Esophagus muscularis mucosa (tissue), 4 donors: ENCODE measurements around the gene EPAS1. TPM values are rescaled to one million over a fixed set of nuclear protein-coding genes. Genes with fewer than 3 reads are reported as not detected.

Experiments
- DNase-seq: peaks from one replicate; pipeline ENCODE4 v3.0.0-alpha.2; 2017; ENCODE audit errors: extremely low spot score
- H3K27ac ChIP-seq, 4 donors: fragments of 200-600 bp; sonication (generic); replicated peaks in 1 of 4; 1 replicate in 3 of 4; 2 replicates in 1 of 4; pipeline ENCODE4 v1.5.1; 2016 to 2019; ENCODE audit warnings: mild to moderate bottlenecking in 1 of 4
- H3K27me3 ChIP-seq, 4 donors: fragments of 200-600 bp; sonication (generic); one replicate each; pipeline versions ENCODE4 v1.5.1 to v1.6.0; 2016 to 2019
- H3K36me3 ChIP-seq, 4 donors: fragments of 200-600 bp; sonication (generic); one replicate each; pipeline ENCODE4 v1.5.1; 2016 to 2019
- H3K4me1 ChIP-seq, 4 donors: fragments of 200-600 bp; sonication (generic); one replicate each; pipeline ENCODE4 v1.5.1; 2016 to 2019
- H3K4me3 ChIP-seq, 4 donors: fragments of 200-600 bp; sonication (generic); 1 replicate in 2 of 4; 2 replicates in 2 of 4; pipeline ENCODE4 v1.5.1; 2016 to 2019; ENCODE audit warnings: mild to moderate bottlenecking in 4 of 4, moderate library complexity in 1 of 4
- H3K9me3 ChIP-seq, 4 donors: fragments of 200-600 bp; sonication (generic); 1 replicate in 3 of 4; 2 replicates in 1 of 4; pipeline ENCODE4 v1.5.1; 2016 to 2019
- EP300 ChIP-seq: sonication (generic); formaldehyde crosslinking; IDR thresholded peaks from one replicate; pipeline ENCODE4 v1.6.1; 2017; ENCODE audit warnings: antibody characterized with exemption
- POLR2A ChIP-seq: fragments of 450-650 bp; IDR thresholded peaks from one replicate; pipeline ENCODE4 v1.6.1; 2017; ENCODE audit warnings: antibody characterized with exemption, moderate library complexity, mild to moderate bottlenecking, low read depth
- POLR2AphosphoS5 ChIP-seq, 2 donors: sonication (generic); formaldehyde crosslinking; IDR thresholded peaks; one replicate each; pipeline ENCODE4 v1.6.1; 2017; ENCODE audit warnings: antibody characterized with exemption in 2 of 2
- WGBS: methylation state at CpG from one replicate; pipeline ENCODE4 v1.1.5; 2018; 5-methylcytosine and 5-hydroxymethylcytosine counted together
- intact Hi-C: fragments of 100-400 bp; cut with DNase I; formaldehyde crosslinking; loops from one replicate; pipeline ENCODE4 v1.15.1; 2023
- total RNA-seq, 4 donors: library from RNA; depleted of rRNA; stranded (reverse); fragments of >200 nt; gene quantifications; one replicate each; pipeline versions ENCODE4 v1.1.0 to v1.2.1, GENCODE V29; 2016
- TF ChIP-seq, protein P1 (sequence below), 3 experiments: fragments of 200-600 bp in 2 of 3; fragments of 450-650 bp in 1 of 3; sonication (generic) in 2 of 3; IDR thresholded peaks; one replicate each; pipeline ENCODE4 v1.5.1; 2017 to 2019; ENCODE audit warnings: antibody characterized with exemption in 3 of 3, mild to moderate bottlenecking in 2 of 3, moderate library complexity in 1 of 3

Gene EPAS1
- total RNA-seq, 4 donors from 2014 or later = 113 to 225 (median 183) TPM

DNA sequence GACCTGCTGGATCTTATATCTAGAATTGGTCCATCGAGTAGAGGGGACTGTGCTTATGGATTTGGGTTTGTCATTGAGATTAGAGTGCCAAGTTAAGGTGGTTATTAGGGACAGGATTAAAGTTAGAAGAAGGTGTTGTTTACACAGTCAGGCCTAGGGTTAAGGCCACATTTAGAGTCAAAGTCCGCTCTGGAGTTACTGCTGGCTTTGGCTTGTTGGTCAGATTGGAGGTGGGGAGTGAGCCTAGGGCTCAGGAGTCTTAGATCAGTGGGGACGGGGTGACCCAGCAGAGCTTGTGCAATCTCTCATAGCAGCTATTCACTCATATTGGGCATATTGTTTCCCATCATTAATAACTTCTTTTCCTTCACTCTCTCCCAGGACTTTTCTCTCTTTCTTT is 13.5 kb upstream of the EPAS1 start:
- intact Hi-C loops = no loop called here

DNA sequence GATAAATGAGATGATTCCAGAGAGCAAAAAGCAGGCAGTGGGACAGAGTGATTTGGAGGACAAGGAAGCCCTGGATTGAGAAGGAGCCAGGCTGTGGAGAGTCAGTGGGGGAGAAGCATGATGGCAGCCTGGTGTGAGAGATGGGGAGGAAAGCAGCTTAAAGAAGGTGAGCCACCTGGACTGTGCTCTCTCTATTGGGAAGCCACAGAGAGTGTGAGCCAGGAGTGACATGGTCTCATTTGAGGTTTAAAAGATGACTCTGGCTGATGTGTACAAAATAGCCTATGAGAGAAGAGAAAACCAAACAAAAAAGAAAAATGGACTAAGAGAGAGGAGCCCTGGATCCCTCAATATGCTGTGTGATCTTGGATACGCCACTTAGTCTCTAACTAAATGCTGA is 12.9 kb upstream of the EPAS1 start:
- Histone ChIP-seq H3K4me3 (no peak overlapping the region), H3K9me3 (no peaks in the 10 kb centered on the region), H3K36me3 (no peaks in the 10 kb centered on the region), H3K4me1 (no peaks in the 10 kb centered on the region), H3K27ac (no peak overlapping the region), H3K27me3 (no peaks in the 10 kb centered on the region)
- 96% methylated on average over 1 of the region's 1 CpG for WGBS
- DNase-seq = no peak
- TF ChIP-seq, protein P1, sequence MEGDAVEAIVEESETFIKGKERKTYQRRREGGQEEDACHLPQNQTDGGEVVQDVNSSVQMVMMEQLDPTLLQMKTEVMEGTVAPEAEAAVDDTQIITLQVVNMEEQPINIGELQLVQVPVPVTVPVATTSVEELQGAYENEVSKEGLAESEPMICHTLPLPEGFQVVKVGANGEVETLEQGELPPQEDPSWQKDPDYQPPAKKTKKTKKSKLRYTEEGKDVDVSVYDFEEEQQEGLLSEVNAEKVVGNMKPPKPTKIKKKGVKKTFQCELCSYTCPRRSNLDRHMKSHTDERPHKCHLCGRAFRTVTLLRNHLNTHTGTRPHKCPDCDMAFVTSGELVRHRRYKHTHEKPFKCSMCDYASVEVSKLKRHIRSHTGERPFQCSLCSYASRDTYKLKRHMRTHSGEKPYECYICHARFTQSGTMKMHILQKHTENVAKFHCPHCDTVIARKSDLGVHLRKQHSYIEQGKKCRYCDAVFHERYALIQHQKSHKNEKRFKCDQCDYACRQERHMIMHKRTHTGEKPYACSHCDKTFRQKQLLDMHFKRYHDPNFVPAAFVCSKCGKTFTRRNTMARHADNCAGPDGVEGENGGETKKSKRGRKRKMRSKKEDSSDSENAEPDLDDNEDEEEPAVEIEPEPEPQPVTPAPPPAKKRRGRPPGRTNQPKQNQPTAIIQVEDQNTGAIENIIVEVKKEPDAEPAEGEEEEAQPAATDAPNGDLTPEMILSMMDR (IDR thresholded peaks at IDR 0.05) = no peak
- TF ChIP-seq POLR2AphosphoS5 (IDR thresholded peaks at IDR 0.05) (no peak), POLR2A (no peak), EP300 (no peak)
- intact Hi-C loops = no loop called here

More for the DNA sequence above, 13.5 kb upstream of the EPAS1 start:
- 94% methylated on average over 3 of the region's 3 CpGs for WGBS
- H3K4me1 ChIP-seq = no peaks in the 10 kb centered on the region
- no peak overlapping the region for H3K27ac ChIP-seq
- no peaks in the 10 kb centered on the region for H3K36me3 ChIP-seq
- H3K4me3 ChIP-seq = no peak overlapping the region
- no peak for DNase-seq
- H3K27me3 ChIP-seq = no peaks in the 10 kb centered on the region
- H3K9me3 ChIP-seq = no peaks in the 10 kb centered on the region
- no peak for TF ChIP-seq POLR2AphosphoS5 (IDR thresholded peaks at IDR 0.05)
- no peak for TF ChIP-seq EP300
- TF ChIP-seq, protein P1 (IDR thresholded peaks at IDR 0.05) = no peak
- TF ChIP-seq POLR2A = no peak

DNA sequence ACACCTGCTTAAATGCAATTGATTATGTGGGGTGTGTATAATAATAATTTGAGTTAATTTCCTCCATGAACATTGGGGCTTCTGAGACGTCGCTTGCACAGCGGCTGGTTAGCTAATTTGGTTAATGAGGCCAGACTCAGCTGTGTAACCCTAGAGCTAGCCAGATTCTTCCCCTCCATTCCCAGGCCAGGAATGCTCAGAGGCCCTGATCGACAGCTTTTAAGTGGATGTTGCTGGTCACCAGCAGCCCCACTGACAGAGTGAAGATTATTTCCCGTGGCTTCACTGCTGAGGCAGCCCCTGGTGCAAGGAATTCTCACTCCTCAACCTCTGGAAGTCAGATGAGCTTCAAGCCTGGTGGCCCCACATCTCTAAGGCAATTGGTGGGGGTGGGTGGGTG is 12.4 kb upstream of the EPAS1 start:
- 81% methylated on average over 5 of the region's 5 CpGs for WGBS

DNA sequence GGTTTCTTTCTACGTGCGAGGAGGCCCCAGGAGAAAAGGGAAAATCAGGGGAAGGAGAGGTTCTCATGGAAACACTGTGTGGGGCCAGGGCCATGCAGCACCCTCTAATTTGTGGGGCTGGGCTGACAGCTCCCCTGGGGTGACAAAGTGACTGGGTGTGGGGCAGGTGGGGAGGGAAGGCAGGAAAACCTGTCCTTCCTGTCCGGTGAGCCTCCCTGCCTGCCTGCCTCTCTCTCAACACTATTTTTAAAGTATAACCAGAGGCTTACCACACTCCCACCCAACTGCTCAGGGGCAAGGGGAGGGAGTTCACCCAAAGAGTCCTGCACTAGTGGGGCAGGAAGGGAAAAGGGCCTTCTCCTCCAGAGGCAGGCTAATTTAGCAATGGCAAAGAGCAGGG is 10.5 kb upstream of the EPAS1 start:
- intact Hi-C loops = no loop called here
- 100% methylated on average over 3 of the region's 3 CpGs for WGBS

More for the DNA sequence above, 12.4 kb upstream of the EPAS1 start:
- Histone ChIP-seq H3K27me3 (no peaks in the 10 kb centered on the region), H3K4me1 (no peaks in the 10 kb centered on the region), H3K36me3 (no peaks in the 10 kb centered on the region), H3K27ac (no peak overlapping the region), H3K9me3 (no peaks in the 10 kb centered on the region), H3K4me3 (no peak overlapping the region)
- intact Hi-C loops = no loop called here
- TF ChIP-seq POLR2A (no peak), EP300 (no peak), POLR2AphosphoS5 (IDR thresholded peaks at IDR 0.05) (no peak)
- TF ChIP-seq, protein P1 (IDR thresholded peaks at IDR 0.05) = no peak
- DNase-seq = no peak

More for the DNA sequence above, 10.5 kb upstream of the EPAS1 start:
- no peaks in the 10 kb centered on the region for H3K9me3 ChIP-seq
- no peak for DNase-seq
- no peaks in the 10 kb centered on the region for H3K36me3 ChIP-seq
- no peaks in the 10 kb centered on the region for H3K4me1 ChIP-seq
- no peak overlapping the region for H3K4me3 ChIP-seq
- H3K27me3 ChIP-seq = no peaks in the 10 kb centered on the region
- TF ChIP-seq, protein P1 (IDR thresholded peaks at IDR 0.05) = no peak
- no peak for TF ChIP-seq POLR2AphosphoS5 (IDR thresholded peaks at IDR 0.05)
- TF ChIP-seq EP300 = no peak
- TF ChIP-seq POLR2A = no peak
- no peak overlapping the region for H3K27ac ChIP-seq
